B cell (primary cell): ENCODE measurements around the gene ASPHD1.

Source experiments
- CTCF ChIP-seq: fragments of 200-600 bp; IDR thresholded peaks from one replicate; pipeline ENCODE4 v1.8.0; 2022; ENCODE audit warnings: antibody characterized with exemption, mild to moderate bottlenecking
- EZH2 ChIP-seq: IDR thresholded peaks from 2 replicates; pipeline ENCODE4 v1.6.1; 2012; ENCODE audit warnings: borderline replicate concordance, low read depth, mild to moderate bottlenecking, moderate library complexity, low read length; ENCODE audit not compliant: insufficient read depth, poor library complexity, severe bottlenecking

GRCh38 chr16:29909391-29909790, 9.1 kb downstream of the ASPHD1 start:
- TF ChIP-seq CTCF (no peak), EZH2 (no peak)
